GM12878 (cell line): ENCODE measurements around the gene HSPE1.

Source experiments
- EZH2 ChIP-seq: IDR thresholded peaks from 2 replicates; pipeline ENCODE4 v1.6.1; 2012; ENCODE audit warnings: low read depth, mild to moderate bottlenecking, control low read depth, inconsistent platforms, low read length, borderline replicate concordance; ENCODE audit not compliant: control insufficient read depth
- MXI1 ChIP-seq: fragments of 150-350 bp; IDR thresholded peaks from 2 replicates; pipeline ENCODE4 v1.6.1; 2011; ENCODE audit warnings: low read depth, mild to moderate bottlenecking, inconsistent platforms, low read length, improper control_type of control experiment
- POLR2A ChIP-seq: IDR thresholded peaks from 2 replicates; pipeline ENCODE4 v1.6.1; 2011; ENCODE audit warnings: low read depth, mild to moderate bottlenecking, low read length
- RAD51 ChIP-seq: fragments of 450-650 bp; IDR thresholded peaks from 2 replicates; pipeline ENCODE4 v1.6.1; 2016; ENCODE audit warnings: moderate library complexity, mild to moderate bottlenecking, inconsistent platforms
- RFX5 ChIP-seq: IDR thresholded peaks from 2 replicates; pipeline ENCODE4 v1.6.1; 2011; ENCODE audit warnings: low read depth, low read length, improper control_type of control experiment
- SP1 ChIP-seq: IDR thresholded peaks from one replicate; pipeline ENCODE4 v1.6.1; 2011; ENCODE audit warnings: low read depth, low read length
- TF ChIP-seq, protein P1 (sequence below): fragments of 450-650 bp; IDR thresholded peaks from 2 replicates; pipeline ENCODE4 v1.6.1; 2017; ENCODE audit warnings: mild to moderate bottlenecking
- TF ChIP-seq, protein P2 (sequence below): fragments of 450-650 bp; formaldehyde crosslinking; IDR thresholded peaks from 2 replicates; pipeline ENCODE4 v1.5.0; 2022; ENCODE audit warnings: mild to moderate bottlenecking, missing genetic modification characterization
- TF ChIP-seq, protein P3 (sequence below): IDR thresholded peaks from 2 replicates; pipeline ENCODE4 v1.6.1; 2012; ENCODE audit warnings: low read depth, low read length, improper control_type of control experiment

DNA sequence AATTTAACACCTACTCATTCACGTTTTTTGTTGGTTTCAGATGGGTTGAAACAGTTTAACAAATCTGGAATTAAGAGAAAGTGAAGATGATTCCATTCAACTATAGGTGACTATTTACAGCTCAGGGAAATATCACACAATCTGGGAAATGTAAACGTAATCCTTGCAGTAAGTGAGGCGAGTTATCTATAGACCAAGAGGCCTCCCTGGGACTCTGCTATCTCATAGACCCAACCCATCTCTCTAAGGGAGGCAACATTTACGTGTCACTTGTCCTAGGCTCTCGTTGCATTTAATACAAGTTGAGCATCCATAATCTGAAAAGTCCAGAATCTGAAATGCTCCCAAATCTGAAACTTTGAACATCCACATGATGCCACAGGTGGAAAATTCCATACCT lies 13.7 kb downstream of the HSPE1 start:
- no peak for TF ChIP-seq MXI1
- no peak for TF ChIP-seq POLR2A
- TF ChIP-seq, protein P1, sequence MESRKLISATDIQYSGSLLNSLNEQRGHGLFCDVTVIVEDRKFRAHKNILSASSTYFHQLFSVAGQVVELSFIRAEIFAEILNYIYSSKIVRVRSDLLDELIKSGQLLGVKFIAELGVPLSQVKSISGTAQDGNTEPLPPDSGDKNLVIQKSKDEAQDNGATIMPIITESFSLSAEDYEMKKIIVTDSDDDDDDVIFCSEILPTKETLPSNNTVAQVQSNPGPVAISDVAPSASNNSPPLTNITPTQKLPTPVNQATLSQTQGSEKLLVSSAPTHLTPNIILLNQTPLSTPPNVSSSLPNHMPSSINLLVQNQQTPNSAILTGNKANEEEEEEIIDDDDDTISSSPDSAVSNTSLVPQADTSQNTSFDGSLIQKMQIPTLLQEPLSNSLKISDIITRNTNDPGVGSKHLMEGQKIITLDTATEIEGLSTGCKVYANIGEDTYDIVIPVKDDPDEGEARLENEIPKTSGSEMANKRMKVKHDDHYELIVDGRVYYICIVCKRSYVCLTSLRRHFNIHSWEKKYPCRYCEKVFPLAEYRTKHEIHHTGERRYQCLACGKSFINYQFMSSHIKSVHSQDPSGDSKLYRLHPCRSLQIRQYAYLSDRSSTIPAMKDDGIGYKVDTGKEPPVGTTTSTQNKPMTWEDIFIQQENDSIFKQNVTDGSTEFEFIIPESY: no peak
- TF ChIP-seq EZH2: no peak
- TF ChIP-seq, protein P2, sequence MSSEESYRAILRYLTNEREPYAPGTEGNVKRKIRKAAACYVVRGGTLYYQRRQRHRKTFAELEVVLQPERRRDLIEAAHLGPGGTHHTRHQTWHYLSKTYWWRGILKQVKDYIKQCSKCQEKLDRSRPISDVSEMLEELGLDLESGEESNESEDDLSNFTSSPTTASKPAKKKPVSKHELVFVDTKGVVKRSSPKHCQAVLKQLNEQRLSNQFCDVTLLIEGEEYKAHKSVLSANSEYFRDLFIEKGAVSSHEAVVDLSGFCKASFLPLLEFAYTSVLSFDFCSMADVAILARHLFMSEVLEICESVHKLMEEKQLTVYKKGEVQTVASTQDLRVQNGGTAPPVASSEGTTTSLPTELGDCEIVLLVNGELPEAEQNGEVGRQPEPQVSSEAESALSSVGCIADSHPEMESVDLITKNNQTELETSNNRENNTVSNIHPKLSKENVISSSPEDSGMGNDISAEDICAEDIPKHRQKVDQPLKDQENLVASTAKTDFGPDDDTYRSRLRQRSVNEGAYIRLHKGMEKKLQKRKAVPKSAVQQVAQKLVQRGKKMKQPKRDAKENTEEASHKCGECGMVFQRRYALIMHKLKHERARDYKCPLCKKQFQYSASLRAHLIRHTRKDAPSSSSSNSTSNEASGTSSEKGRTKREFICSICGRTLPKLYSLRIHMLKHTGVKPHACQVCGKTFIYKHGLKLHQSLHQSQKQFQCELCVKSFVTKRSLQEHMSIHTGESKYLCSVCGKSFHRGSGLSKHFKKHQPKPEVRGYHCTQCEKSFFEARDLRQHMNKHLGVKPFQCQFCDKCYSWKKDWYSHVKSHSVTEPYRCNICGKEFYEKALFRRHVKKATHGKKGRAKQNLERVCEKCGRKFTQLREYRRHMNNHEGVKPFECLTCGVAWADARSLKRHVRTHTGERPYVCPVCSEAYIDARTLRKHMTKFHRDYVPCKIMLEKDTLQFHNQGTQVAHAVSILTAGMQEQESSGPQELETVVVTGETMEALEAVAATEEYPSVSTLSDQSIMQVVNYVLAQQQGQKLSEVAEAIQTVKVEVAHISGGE (CRISPR knock-in tag): no peak
- TF ChIP-seq, protein P3, sequence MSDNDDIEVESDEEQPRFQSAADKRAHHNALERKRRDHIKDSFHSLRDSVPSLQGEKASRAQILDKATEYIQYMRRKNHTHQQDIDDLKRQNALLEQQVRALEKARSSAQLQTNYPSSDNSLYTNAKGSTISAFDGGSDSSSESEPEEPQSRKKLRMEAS: no peak
- no peak for TF ChIP-seq RFX5
- TF ChIP-seq SP1: no peak
- TF ChIP-seq RAD51: no peak
